Stimulated activated naive CD4-positive, alpha-beta T cell treated with Interleukin-2 at 50 U/mL for 16 hours (primary cell): ENCODE results near the gene TSPOAP1.

ENCODE experiments used
- DNase-seq: peaks from one replicate; lab custom pipeline; 2025; lab: John Stamatoyannopoulos, UW

The TSPOAP1 gene

DNA sequence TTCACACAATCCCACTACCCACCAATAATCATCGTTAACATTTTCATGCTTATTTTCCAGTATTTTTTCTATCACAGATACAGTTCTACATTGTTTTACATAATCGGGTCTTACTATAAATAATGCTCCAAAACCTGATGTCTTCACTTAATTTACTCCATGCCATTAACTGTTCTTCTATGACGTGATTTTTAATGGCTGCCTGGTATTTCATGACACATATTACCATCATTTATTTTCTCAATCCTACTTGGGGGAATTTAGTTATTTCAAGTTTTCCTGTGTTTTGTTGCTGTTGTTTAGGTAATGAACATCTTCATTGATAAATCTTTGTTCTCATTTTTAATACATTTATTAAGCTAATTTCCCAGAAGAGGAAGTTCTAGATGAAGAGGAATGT, 75.5 kb downstream of the TSPOAP1 start:
- no peak for DNase-seq

DNA sequence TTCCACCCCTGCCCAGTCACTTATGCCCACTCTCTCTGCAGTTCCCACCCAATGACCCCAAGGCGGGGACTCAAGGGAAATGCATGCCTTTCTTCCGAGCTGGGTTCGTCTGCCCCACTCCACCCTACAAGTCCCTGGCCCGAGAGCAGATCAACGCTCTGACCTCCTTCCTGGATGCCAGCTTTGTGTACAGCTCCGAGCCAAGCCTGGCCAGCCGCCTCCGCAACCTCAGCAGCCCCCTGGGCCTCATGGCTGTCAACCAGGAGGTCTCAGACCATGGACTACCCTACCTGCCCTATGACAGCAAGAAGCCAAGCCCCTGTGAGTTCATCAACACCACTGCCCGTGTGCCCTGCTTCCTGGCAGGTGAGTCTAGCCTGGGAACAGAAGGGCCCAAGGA, 76.5 kb downstream of the TSPOAP1 start:
- no peak for DNase-seq
